Tibial artery (tissue), 4 donors: Measurements from ENCODE around the gene STAP1.
"Not testable (repeated sequence)": the region's sequence is repeated elsewhere in the genome, so short reads cannot be mapped to it uniquely, and the experiment has no call there.

Source experiments
- DNase-seq, 2 donors: peaks; one replicate each; pipeline ENCODE4 v3.0.0-alpha.2; 2019
- H3K27ac ChIP-seq, 2 donors: fragments of 200-600 bp; sonication (generic) in 1 of 2; 1 replicate in 1 of 2; 2 replicates in 1 of 2; pipeline ENCODE4 v1.5.1; 2018 to 2019; ENCODE audit warnings: mild to moderate bottlenecking in 1 of 2
- H3K27me3 ChIP-seq, 2 donors: fragments of 200-600 bp; sonication (generic) in 1 of 2; one replicate each; pipeline versions ENCODE4 v1.5.1 to v1.6.0; 2016 to 2019
- H3K36me3 ChIP-seq, 3 donors: fragments of 200-600 bp; sonication (generic) in 2 of 3; one replicate each; pipeline ENCODE4 v1.5.1; 2016 to 2019; ENCODE audit warnings: mild to moderate bottlenecking in 2 of 3
- H3K4me1 ChIP-seq, 4 donors: fragments of 200-600 bp; sonication (generic) in 2 of 4; 1 replicate in 3 of 4; 2 replicates in 1 of 4; pipeline ENCODE4 v1.5.1; 2016 to 2019
- H3K4me3 ChIP-seq, 2 donors: fragments of 200-600 bp; sonication (generic) in 1 of 2; 1 replicate in 1 of 2; 2 replicates in 1 of 2; pipeline ENCODE4 v1.5.1; 2018 to 2019; ENCODE audit warnings: mild to moderate bottlenecking in 2 of 2
- H3K9me3 ChIP-seq, 3 donors: fragments of 200-600 bp; sonication (generic) in 1 of 3; one replicate each; pipeline ENCODE4 v1.5.1; 2016 to 2019
- CTCF ChIP-seq, 2 experiments: fragments of 200-600 bp in 1 of 2; fragments of 450-650 bp in 1 of 2; IDR thresholded peaks; one replicate each; pipeline ENCODE4 v1.5.1; 2017 to 2019; ENCODE audit warnings: antibody characterized with exemption in 2 of 2, mild to moderate bottlenecking in 1 of 2, moderate library complexity in 1 of 2
- intact Hi-C: fragments of 100-400 bp; cut with DNase I; formaldehyde crosslinking; loops from one replicate; pipeline ENCODE4 v1.15.0; 2023; ENCODE audit warnings: low total_unique reads

STAP1 gene

GRCh38 chr4:67522851-67523671 is 35.5 kb upstream of the STAP1 start:
- Histone ChIP-seq H3K27me3 (no peaks in the 10 kb centered on the region), H3K4me1 (no peaks in the 10 kb centered on the region), H3K27ac (no peak overlapping the region), H3K36me3 (peaks cover 8 to 14% (median 10%) of the 10 kb centered on the region in 3 donors), H3K9me3 (no peaks in the 10 kb centered on the region), H3K4me3 (no peak overlapping the region)
- DNase-seq, result no peak
- intact Hi-C loops, result no loop called here
- TF ChIP-seq CTCF (IDR thresholded peaks at IDR 0.05), result no peak

GRCh38 chr4:67524140-67524539 is 34.4 kb upstream of the STAP1 start:
- H3K36me3 ChIP-seq, result peaks cover 5 to 13% (median 7%) of the 10 kb centered on the region in 3 donors
- H3K27ac ChIP-seq, H3K4me3 ChIP-seq, H3K27me3 ChIP-seq, DNase-seq, H3K9me3 ChIP-seq, H3K4me1 ChIP-seq, intact Hi-C loops: not testable (repeated sequence)

GRCh38 chr4:67531379-67531962 is 27.1 kb upstream of the STAP1 start:
- Histone ChIP-seq H3K36me3 (peaks cover 39 to 68% (median 47%) of the 10 kb centered on the region in 3 donors), H3K9me3 (no peaks in the 10 kb centered on the region)
- no peak for TF ChIP-seq CTCF (IDR thresholded peaks at IDR 0.05)

GRCh38 chr4:67532397-67532796 is 26.1 kb upstream of the STAP1 start:
- H3K4me1 ChIP-seq, H3K27me3 ChIP-seq, DNase-seq, H3K9me3 ChIP-seq, H3K4me3 ChIP-seq, H3K27ac ChIP-seq: not testable (repeated sequence)
- intact Hi-C loops, result loop anchor here (10.0 kb wide), 1 partner anchor 92 kb away; no protein-coding TSS in a partner anchor
- peaks cover 45 to 76% (median 54%) of the 10 kb centered on the region in 3 donors for H3K36me3 ChIP-seq

More at GRCh38 chr4:67531379-67531962, 27.1 kb upstream of the STAP1 start:
- no peaks in the 10 kb centered on the region for H3K4me1 ChIP-seq
- H3K27me3 ChIP-seq, result no peaks in the 10 kb centered on the region
- intact Hi-C loops, result loop anchor here (10.0 kb wide), 1 partner anchor 93 kb away; no protein-coding TSS in a partner anchor
- H3K4me3 ChIP-seq, result no peak overlapping the region
- DNase-seq, result no peak
- no peak overlapping the region for H3K27ac ChIP-seq

- Histone ChIP-seq H3K36me3 (peaks cover 49 to 80% (median 59%) of the 10 kb centered on the region in 3 donors), H3K9me3 (no peaks in the 10 kb centered on the region), H3K27me3 (no peaks in the 10 kb centered on the region), H3K4me3 (no peak overlapping the region), H3K27ac (no peak overlapping the region), H3K4me1 (no peaks in the 10 kb centered on the region)
- intact Hi-C loops, result loop anchor here (10.0 kb wide), 1 partner anchor 92 kb away; no protein-coding TSS in a partner anchor
- no peak for TF ChIP-seq CTCF (IDR thresholded peaks at IDR 0.05)
- DNase-seq, result no peak
These were observed 25.4 kb upstream of the STAP1 start for GRCh38 chr4:67533112-67533511.

- peaks cover 49 to 79% (median 58%) of the 10 kb centered on the region in 3 donors for H3K36me3 ChIP-seq
- H3K27ac ChIP-seq, result no peak overlapping the region
- DNase-seq, result no peak
- no peak overlapping the region for H3K4me3 ChIP-seq
- no peak for TF ChIP-seq CTCF (IDR thresholded peaks at IDR 0.05)
- intact Hi-C loops, result loop anchor here (10.0 kb wide), 1 partner anchor 89 kb away; no protein-coding TSS in a partner anchor
- no peaks in the 10 kb centered on the region for H3K9me3 ChIP-seq
- no peaks in the 10 kb centered on the region for H3K27me3 ChIP-seq
- no peaks in the 10 kb centered on the region for H3K4me1 ChIP-seq
These were observed 23.2 kb upstream of the STAP1 start for GRCh38 chr4:67535280-67535840.
